Measurements from ENCODE around the gene ADGRD2.

The ADGRD2 gene

GRCh38 chr9:124522121-124523098 is 72.2 kb downstream of the ADGRD2 start:
- no peak for TF ChIP-seq CTCF (IDR thresholded peaks at IDR 0.05)

GRCh38 chr9:124526174-124526573 is 75.9 kb downstream of the ADGRD2 start:
- TF ChIP-seq CTCF (IDR thresholded peaks at IDR 0.05): no peak

- TF ChIP-seq CTCF (IDR thresholded peaks at IDR 0.05): no peak
These were observed 77.5 kb downstream of the ADGRD2 start for GRCh38 chr9:124527781-124528180.
